GM18951 (cell line): ENCODE results near the gene NUDT5.

Experiments
- POLR2A ChIP-seq: IDR thresholded peaks from 4 replicates; pipeline ENCODE4 v1.6.1; 2011; ENCODE audit warnings: mild to moderate bottlenecking; ENCODE audit not compliant: insufficient read length, insufficient read depth; ENCODE audit errors: extremely low read depth
- in situ Hi-C: fragments of 300-500 bp; cut with MboI; formaldehyde crosslinking; loops from one replicate; pipeline ENCODE4 v1.12.0; 2022; ENCODE audit warnings: low sequenced_read_pairs, mixed read lengths, inconsistent platforms; ENCODE audit not compliant: unreplicated experiment

Gene NUDT5

DNA sequence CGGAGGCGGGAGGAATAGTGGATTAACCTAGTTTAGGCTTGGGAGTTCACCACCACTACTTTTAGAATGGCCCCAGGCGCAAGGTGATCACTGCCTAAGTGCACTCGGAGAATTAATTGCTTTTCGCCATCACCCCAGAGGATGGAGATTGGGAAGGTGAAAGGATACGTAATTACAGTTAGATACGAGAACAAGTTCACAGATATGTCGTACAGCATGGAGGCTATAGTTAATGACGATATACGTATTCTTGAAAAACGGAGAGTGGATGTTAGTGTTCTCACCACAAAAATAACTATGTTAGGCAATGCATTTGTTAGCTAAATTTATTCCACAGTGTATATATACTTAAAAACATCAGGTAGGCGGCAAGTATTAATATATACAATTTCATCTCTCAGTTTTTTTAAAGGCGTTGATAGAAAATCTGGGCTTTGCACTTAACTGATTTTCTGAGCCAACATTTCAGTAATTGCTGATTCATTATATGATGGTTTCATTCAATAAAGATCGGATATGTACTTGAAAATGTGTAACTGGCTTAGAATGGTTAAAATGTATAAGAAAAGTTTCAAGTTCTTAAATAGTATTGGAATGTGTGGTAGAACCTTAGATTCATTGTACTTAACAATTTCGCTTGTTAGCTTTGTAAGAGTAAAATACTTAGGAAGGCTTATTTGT is 980 bp upstream of the NUDT5 start:
- in situ Hi-C loops = no loop called here
- TF ChIP-seq POLR2A = no peak

DNA sequence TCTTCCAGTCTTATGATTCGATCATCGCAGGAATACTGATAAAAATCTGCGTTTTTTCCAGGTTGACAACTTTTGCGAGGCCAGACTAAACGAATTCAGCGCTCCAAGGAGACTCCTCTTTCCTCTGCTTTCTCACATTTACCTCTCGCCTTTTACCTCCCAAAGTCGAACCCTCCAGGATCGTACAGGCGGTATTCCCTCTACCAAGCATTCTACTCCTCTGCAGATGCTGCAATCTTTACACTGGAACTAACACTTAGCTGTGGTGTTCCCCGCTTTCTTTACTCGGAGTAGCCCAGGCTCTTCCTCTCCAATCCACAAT is 449 bp downstream of the NUDT5 start:
- in situ Hi-C loops = no loop called here
- no peak for TF ChIP-seq POLR2A

DNA sequence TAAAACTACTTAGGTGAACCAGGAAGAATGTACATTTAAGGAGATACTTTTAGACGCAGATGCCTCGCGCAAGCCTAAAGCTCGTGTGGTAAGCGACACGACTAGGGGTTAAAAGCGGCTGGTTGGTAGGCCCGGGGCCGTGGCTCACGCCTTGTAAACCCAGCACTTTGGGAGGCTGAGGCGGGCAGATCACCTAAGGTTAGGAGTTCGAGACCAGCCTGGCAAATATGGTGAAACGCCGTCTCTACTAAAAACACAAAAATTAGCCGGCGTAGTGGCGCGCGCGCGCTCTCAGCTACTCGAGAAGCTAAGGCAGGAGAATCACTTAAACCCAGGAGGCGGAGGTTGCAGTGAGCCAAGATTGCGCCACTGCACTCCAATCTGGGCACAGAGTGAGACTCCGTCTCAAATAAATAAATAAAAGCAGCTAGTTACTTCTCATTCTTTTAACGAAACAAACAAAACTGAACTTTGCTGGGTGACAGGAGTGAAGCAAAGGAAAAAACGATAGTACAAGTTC is 879 bp downstream of the NUDT5 start:
- in situ Hi-C loops = no loop called here

DNA sequence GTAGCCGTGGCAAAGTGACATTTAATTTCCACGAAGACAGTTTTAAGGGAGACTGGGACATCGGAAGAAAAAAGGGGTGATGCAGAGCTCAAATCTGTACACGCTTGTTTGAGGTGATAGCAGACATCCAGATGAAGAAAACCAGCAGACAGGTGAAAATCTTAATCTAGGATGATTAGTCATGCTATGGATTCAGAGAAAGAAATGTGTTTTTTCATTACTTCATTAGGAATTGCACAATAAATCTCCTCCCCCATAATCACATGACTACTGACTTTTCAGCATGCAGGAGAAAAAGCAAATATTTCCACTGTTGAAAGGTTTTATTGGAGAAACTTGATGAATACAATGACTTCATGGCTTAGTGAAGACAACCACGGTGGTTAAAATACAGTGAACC is 2.5 kb downstream of the NUDT5 start:
- TF ChIP-seq POLR2A = no peak
- in situ Hi-C loops = no loop called here

More for the DNA sequence above, 879 bp downstream of the NUDT5 start:
- no peak for TF ChIP-seq POLR2A

DNA sequence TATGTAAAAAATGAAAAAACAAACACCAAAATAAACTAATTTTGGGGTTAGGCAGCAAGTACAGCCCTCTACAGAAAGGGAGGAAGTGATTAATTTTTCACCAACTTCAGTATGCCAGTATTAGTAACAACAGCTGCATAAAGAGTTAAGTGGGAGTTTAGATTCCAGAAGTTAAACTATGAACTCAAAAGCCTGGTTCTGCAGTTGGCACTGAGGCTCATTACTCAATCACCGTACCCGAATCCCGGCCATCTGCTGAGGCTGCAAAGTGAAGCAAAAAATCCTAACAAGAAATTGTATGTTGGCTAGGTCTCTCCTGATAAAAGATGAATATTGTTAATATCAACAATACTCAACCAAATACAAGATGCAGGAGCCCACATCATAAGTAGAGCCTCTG is 4.0 kb downstream of the NUDT5 start:
- no peak for TF ChIP-seq POLR2A
- in situ Hi-C loops = no loop called here

DNA sequence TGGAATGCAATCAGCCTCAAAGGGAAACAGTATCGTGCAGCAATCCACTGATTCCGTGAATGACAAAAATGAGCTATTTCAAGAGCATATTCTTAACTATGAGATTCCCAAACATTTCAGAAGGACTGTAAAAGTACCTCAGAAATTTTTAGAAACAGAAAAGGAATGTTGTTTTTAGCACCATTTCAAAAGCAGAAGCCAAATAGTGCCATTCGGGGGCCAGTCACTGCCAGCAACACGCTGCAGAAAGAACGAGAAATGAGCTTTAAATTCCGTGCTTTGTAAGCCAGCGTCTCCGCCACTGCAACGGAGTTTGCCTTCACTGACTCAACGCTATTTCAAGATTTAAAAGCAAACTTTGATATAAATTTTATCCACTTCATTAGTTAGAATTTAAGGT is 6.3 kb downstream of the NUDT5 start:
- in situ Hi-C loops = no loop called here
- no peak for TF ChIP-seq POLR2A

DNA sequence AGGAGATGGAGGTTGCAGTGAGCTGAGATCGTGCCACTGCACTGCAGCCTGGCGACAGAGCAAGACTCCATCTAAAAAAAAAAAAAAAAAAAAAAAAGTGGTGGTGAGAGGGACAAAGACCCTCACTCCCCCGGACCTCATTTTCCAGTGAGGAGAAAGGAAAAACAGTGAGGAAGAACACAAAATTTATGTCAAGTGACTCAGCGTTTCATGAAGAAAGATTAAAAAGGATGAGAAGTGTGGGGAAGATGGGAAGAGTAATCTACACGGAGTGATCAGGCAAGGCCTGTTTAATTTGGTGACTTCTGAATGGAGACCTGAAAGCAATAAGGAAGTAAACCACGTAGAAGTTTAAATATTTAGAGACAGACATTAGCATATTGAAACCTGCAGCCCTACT is 7.0 kb downstream of the NUDT5 start:
- in situ Hi-C loops = no loop called here
- no peak for TF ChIP-seq POLR2A

DNA sequence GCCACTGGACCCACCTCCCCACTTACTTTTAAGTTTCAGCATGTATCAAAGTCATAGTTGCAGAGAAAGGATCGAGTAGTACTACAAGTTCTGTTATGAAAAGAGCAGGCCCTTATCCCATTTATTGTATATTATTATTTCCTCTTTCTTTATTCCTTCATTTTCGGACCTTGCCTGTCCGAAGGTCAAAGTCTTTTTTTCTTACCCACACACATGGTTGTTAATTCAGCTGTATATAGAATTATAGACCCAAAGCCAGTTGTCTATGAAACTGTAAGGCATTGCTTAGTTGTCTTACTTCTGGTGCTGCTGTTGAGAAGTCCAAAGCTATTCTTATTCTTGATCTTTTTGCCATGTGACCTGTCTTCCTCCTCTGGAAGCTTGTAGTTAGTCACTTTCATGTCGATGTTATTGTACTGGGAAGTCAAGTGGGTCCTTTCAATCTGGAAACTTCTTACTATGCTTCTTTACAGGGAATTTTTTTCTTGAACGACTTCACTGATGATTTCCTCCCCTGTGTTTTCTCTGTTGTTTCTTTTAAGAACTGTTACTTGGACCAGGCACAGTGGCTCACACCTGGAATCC is 8.3 kb downstream of the NUDT5 start:
- TF ChIP-seq POLR2A = no peak
- in situ Hi-C loops = no loop called here

DNA sequence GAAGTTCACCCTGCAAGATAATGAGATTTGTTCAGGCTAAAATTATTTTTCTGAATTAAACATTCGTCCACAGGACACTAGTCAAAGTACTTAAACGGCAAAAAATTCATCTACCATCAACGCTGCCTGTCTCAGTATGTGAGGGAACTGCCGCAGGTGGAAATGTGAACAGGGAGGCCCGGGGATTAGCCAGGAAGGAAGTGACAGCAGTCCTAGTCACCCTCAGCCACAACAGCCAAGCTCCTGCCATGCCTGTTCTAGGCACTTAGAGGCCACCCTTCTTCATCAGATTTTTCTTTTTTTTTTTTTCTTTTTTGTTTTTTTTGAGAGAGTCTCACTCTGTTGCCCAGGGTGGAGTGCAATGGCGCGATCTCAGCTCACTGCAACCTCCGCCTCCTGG is 9.4 kb downstream of the NUDT5 start:
- no peak for TF ChIP-seq POLR2A
- in situ Hi-C loops = no loop called here

DNA sequence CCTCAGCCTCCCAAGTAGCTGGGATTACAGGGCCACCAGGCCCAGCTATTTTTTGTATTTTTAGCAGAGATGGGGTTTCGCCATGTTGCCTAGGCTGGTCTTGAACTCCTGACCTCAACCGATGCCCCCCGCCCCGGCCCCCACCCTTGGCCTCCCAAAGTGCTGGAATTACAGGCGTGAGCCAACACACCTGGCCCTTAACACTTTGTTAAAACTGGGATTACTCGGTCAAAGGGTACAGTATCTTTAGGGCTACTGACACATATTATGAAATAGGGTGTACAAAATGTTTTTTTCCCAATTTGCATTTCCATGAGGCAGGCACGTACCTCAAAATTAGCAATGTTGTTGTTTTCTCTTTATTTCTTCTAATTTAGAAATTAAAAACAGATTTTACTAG is 11.5 kb downstream of the NUDT5 start:
- TF ChIP-seq POLR2A = no peak
- in situ Hi-C loops = no loop called here

DNA sequence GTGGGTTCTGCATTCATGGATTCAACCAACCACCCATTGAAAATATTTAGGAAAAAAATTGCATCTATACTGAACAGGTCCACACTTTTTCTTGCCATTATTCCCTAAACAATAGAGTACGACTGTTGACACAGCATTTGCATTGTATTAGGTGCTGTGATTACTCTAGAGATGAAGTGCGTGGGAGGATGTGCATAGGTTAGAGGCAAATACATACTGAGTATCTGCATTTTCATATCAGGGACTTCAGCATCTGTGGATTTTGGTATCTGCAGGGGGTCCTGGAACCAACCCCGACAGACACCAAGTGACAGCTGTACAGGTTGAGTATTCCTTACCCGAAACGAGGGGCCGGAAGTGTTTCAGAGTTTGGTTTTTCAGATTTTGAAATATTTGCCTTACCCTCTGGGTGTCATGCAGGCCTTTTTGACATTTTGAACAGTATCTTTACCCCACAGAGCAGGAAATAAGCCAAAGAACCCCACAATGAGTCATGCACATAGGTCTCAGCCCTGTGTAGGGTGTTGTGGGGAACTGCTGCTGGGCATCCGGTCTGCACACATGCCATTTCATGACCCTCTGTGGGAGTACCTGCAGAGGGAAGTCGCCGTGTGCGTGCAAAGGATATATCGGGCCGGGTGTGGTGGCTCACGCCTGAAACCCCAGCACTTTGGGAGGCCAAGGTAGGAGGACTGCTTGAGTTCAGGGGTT is 14.5 kb downstream of the NUDT5 start:
- TF ChIP-seq POLR2A = no peak
- in situ Hi-C loops = no loop called here

DNA sequence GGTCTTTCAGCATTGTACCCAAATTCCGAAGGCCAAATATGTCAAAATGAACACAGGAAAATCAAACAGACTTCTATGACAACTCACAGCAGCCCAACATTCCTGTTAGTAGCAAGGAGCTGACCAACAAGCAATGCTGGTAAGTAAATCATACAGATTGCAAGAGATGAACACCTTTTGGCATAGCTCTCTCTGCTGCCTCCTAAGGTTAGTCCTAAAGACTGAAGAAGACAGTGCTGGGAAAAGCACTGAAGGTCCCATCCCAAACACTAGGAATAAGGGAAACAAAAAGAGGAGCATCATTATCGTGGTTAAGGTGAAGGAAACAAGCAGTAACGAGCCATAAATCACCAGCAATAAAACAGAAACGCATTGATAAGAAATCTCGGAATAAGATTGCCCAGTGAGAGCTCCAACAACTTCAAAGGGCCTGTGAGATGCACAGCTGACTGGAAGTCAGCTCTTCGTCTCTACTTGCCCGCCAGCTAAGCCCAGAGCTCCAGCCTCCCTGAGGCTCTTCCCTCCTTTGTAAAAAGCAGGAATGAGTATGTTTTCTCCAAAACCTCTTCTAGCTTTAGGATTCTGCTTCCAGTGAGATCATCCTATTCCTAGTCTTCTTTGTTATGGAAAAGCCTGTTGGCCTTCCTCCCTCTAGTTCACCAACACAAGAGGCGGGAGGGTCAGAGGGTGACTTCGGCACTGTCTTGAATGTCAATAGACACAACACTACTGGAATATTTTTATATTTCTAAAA is 15.3 kb downstream of the NUDT5 start:
- in situ Hi-C loops = no loop called here
- no peak for TF ChIP-seq POLR2A

DNA sequence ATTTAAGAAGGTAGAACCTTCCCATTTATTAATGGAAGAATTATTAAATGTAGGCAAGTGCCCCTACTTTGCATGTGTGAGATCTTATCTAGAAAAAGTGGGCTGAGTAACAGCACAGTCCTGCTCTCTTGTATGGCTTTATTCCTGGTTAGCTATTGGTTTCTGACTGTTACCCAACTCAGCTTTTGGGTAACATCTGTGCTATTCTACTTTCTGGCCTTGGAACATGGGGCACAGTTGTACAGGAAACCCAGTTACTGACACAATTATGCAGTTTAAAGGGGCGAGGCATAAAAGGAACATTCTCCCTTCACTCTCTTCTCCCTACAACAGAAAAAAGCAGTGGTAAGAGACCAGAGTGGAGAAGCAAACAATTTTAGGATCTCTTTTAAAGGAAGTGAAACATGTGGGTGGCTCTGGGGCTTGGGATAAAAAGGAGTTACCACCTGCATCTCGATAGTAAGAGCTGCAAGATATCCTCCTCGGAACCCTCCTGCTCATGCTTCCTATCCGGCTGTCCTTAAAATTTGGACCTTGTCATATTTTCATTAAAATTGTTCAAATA is 16.0 kb downstream of the NUDT5 start:
- TF ChIP-seq POLR2A = no peak
- in situ Hi-C loops = no loop called here
